Activated CD8-positive, alpha-beta memory T cell treated with anti-CD3 and anti-CD28 coated beads for 4 hours (primary cell): Measurements from ENCODE around the gene KRTAP12-3.
"Not testable (repeated sequence)": the region's sequence is repeated elsewhere in the genome, so short reads cannot be mapped to it uniquely, and the experiment has no call there.

ENCODE experiments used
- DNase-seq, 2 donors: peaks; one replicate each; pipeline ENCODE4 v3.0.0-alpha.2; 2020; ENCODE audit warnings: low read depth in 2 of 2

Gene KRTAP12-3

GRCh38 chr21:44650265-44650972 is 7.3 kb upstream of the KRTAP12-3 start:
- DNase-seq: no peak

- no peak for DNase-seq
Measured at GRCh38 chr21:44650973-44651675, 6.6 kb upstream of the KRTAP12-3 start.

- DNase-seq: no peak
Measured at GRCh38 chr21:44653123-44653522, 4.6 kb upstream of the KRTAP12-3 start.

GRCh38 chr21:44653656-44654575 is 3.8 kb upstream of the KRTAP12-3 start:
- no peak for DNase-seq

- no peak for DNase-seq
Measured at GRCh38 chr21:44654576-44655175, 3.1 kb upstream of the KRTAP12-3 start, which contains the start of gene KRTAP12-4. Gene KRTAP12-4 (minus strand): TSS chr21:44654659. CDS start chr21:44654614, 45 bp downstream.

- no peak for DNase-seq
Measured at GRCh38 chr21:44656868-44657267, 864 bp upstream of the KRTAP12-3 start.

- no peak for DNase-seq
Measured at GRCh38 chr21:44658541-44658910, 794 bp downstream of the KRTAP12-3 start.

- DNase-seq: no peak
Measured at GRCh38 chr21:44658913-44659595, 1.3 kb downstream of the KRTAP12-3 start.

GRCh38 chr21:44661567-44661966 is 3.8 kb downstream of the KRTAP12-3 start:
- not testable (repeated sequence) for DNase-seq

- DNase-seq: no peak
Measured at GRCh38 chr21:44664691-44665090, 7.0 kb downstream of the KRTAP12-3 start.

- no peak for DNase-seq
Measured at GRCh38 chr21:44666401-44667320, 8.9 kb downstream of the KRTAP12-3 start, which contains the start of gene KRTAP12-2. Gene KRTAP12-2 (minus strand): TSS chr21:44666927. CDS start chr21:44666886, 41 bp downstream.

- DNase-seq: no peak
Measured at GRCh38 chr21:44667612-44668011, 9.9 kb downstream of the KRTAP12-3 start.

- DNase-seq: no peak
Measured at GRCh38 chr21:44670642-44671432, 13.1 kb downstream of the KRTAP12-3 start.

- DNase-seq: no peak
Measured at GRCh38 chr21:44671911-44672310, 14.2 kb downstream of the KRTAP12-3 start.

- no peak for DNase-seq
Measured at GRCh38 chr21:44677881-44678280, 20.1 kb downstream of the KRTAP12-3 start.

- DNase-seq: no peak
Measured at GRCh38 chr21:44681152-44681551, 23.4 kb downstream of the KRTAP12-3 start.

- DNase-seq: no peak
Measured at GRCh38 chr21:44681861-44682579, 24.3 kb downstream of the KRTAP12-3 start, which contains the start of gene KRTAP12-1. Gene KRTAP12-1 (minus strand): TSS chr21:44682163. CDS start chr21:44682123, 40 bp downstream.

GRCh38 chr21:44682580-44683151 is 24.9 kb downstream of the KRTAP12-3 start:
- DNase-seq: no peak
